ENCODE data around the gene UBE3B. TPM values are rescaled to one million over a fixed set of nuclear protein-coding genes. Genes with fewer than 3 reads are reported as not detected.

The UBE3B gene
- total and polyA plus RNA-seq, 9 donors: 12.1 to 53.4 (median 33.2) TPM

GRCh38 chr12:109494348-109494881 is 17.0 kb downstream of the UBE3B start:
- H3K27ac ChIP-seq: no peak overlapping the region
- H3K9me3 ChIP-seq: no peaks in the 10 kb centered on the region
- no peaks in the 10 kb centered on the region for H3K36me3 ChIP-seq
- H3K4me1 ChIP-seq (ENCODE audit: insufficient read depth): no peaks in the 10 kb centered on the region
- WGBS, 3 donors: 94 to 96% (median 95%) methylated on average over 7 of the region's 7 CpGs
- no peak overlapping the region for H3K4me3 ChIP-seq
- no peak for TF ChIP-seq EP300 (IDR thresholded peaks at IDR 0.05)
- TF ChIP-seq CTCF (IDR thresholded peaks at IDR 0.05): no peak
- no peak for TF ChIP-seq POLR2A (IDR thresholded peaks at IDR 0.05)
- H3K27me3 ChIP-seq: no peaks in the 10 kb centered on the region
- intact Hi-C loops (cut with DNase I): loop anchor here in 1 of 4 donors (10.0 kb wide), 1 partner anchor 60 kb away; no protein-coding TSS in a partner anchor
- no peak for DNase-seq

- intact Hi-C loops (cut with DNase I): loop anchor here in 1 of 4 donors (10.0 kb wide), 1 partner anchor 60 kb away; no protein-coding TSS in a partner anchor
- H3K27ac ChIP-seq: no peak overlapping the region
- no peaks in the 10 kb centered on the region for H3K36me3 ChIP-seq
- TF ChIP-seq EP300 (IDR thresholded peaks at IDR 0.05) (no peak), CTCF (IDR thresholded peaks at IDR 0.05) (no peak), POLR2A (IDR thresholded peaks at IDR 0.05) (no peak)
- H3K4me3 ChIP-seq: no peak overlapping the region
- DNase-seq: no peak
- H3K4me1 ChIP-seq (ENCODE audit: insufficient read depth): no peaks in the 10 kb centered on the region
- H3K27me3 ChIP-seq: no peaks in the 10 kb centered on the region
- H3K9me3 ChIP-seq: no peaks in the 10 kb centered on the region
These were observed 17.6 kb downstream of the UBE3B start for GRCh38 chr12:109495012-109495411.

GRCh38 chr12:109496306-109496705 is 18.9 kb downstream of the UBE3B start:
- H3K4me1 ChIP-seq (ENCODE audit: insufficient read depth): no peaks in the 10 kb centered on the region
- no peak overlapping the region for H3K27ac ChIP-seq
- no peak for DNase-seq
- TF ChIP-seq CTCF (IDR thresholded peaks at IDR 0.05): no peak
- no peak for TF ChIP-seq POLR2A (IDR thresholded peaks at IDR 0.05)
- TF ChIP-seq EP300 (IDR thresholded peaks at IDR 0.05): no peak
- intact Hi-C loops (cut with DNase I): loop anchor here in 1 of 4 donors (10.0 kb wide), 1 partner anchor 62 kb away; no protein-coding TSS in a partner anchor
- no peaks in the 10 kb centered on the region for H3K9me3 ChIP-seq
- H3K4me3 ChIP-seq: no peak overlapping the region
- no peaks in the 10 kb centered on the region for H3K36me3 ChIP-seq
- H3K27me3 ChIP-seq: no peaks in the 10 kb centered on the region

- Histone ChIP-seq H3K27ac (no peak overlapping the region), H3K9me3 (no peaks in the 10 kb centered on the region), H3K36me3 (no peaks in the 10 kb centered on the region), H3K4me3 (no peak overlapping the region), H3K27me3 (no peaks in the 10 kb centered on the region), H3K4me1 (ENCODE audit: insufficient read depth) (no peaks in the 10 kb centered on the region)
- TF ChIP-seq EP300 (IDR thresholded peaks at IDR 0.05) (no peak), POLR2A (IDR thresholded peaks at IDR 0.05) (no peak), CTCF (IDR thresholded peaks at IDR 0.05) (no peak)
- WGBS, 3 donors: 88 to 94% (median 89%) methylated on average over 7 of the region's 7 CpGs
- no peak for DNase-seq
- intact Hi-C loops (cut with DNase I): loop anchor here in 1 of 4 donors (10.0 kb wide), 1 partner anchor 63 kb away; no protein-coding TSS in a partner anchor
These were observed 20.2 kb downstream of the UBE3B start for GRCh38 chr12:109497675-109498074.
